ENCODE results near the gene DBP. TPM values are rescaled to one million over a fixed set of nuclear protein-coding genes. Genes with fewer than 3 reads are reported as not detected.

The DBP gene
- total RNA-seq, 1 experiment from 2014 or later: 12.6 TPM

GRCh38 chr19:48676887-48677286 is 39.7 kb upstream of the DBP start:
- no CpG with 5 or more reads among the region's 13 CpGs for WGBS (ENCODE audit: extremely low coverage, insufficient read length, low lambda C conversion rate)
- no peak overlapping the region for H3K4me3 Mint-ChIP-seq
- no peak for DNase-seq

More at GRCh38 chr19:48676887-48677286, 39.7 kb upstream of the DBP start:
- Histone ChIP-seq H3K4me2 (ENCODE audit: insufficient read depth, insufficient read length, low read length) (no peak overlapping the region), H3K18ac (ENCODE audit: insufficient read length, low read depth, low read length) (no peak overlapping the region), H3K56ac (ENCODE audit: insufficient read length, low read depth, low read length) (no peak overlapping the region), H3K23me2 (ENCODE audit: insufficient read length, low read depth, low read length, poor library complexity, severe bottlenecking) (no peaks in the 10 kb centered on the region), H2BK15ac (ENCODE audit: low read depth, low read length) (no peak overlapping the region), H2BK12ac (ENCODE audit: insufficient read length, low read depth, low read length) (no peak overlapping the region), H4K8ac (replicated peaks; ENCODE audit: insufficient read length, low read depth, low read length) (no peak overlapping the region), H3K9me3 (ENCODE audit: control insufficient read depth, low read depth, low read length) (no peaks in the 10 kb centered on the region), H4K91ac (ENCODE audit: insufficient read length, low read depth, low read length) (no peak overlapping the region), H4K5ac (ENCODE audit: insufficient read length, low read depth, low read length) (no peak overlapping the region), H3K4me1 (ENCODE audit: insufficient read depth, low read length) (no peaks in the 10 kb centered on the region; the same call in 1 of the 2 replicates), H2AK5ac (ENCODE audit: insufficient read length, low read length) (no peak overlapping the region), H3K27ac (ENCODE audit: insufficient read length, low read depth, low read length) (no peak overlapping the region), H2AFZ (ENCODE audit: low read length) (no peak overlapping the region), H3K23ac (ENCODE audit: insufficient read length, low read depth, low read length) (no peak overlapping the region), H4K20me1 (ENCODE audit: control insufficient read depth, insufficient read depth, insufficient read length) (no peaks in the 10 kb centered on the region), H3K9ac (ENCODE audit: extremely low read depth, insufficient read length, low read length) (no peak overlapping the region), H2BK5ac (ENCODE audit: insufficient read length, low read length) (no peak overlapping the region), H2BK20ac (ENCODE audit: low read depth, low read length, poor library complexity, severe bottlenecking) (no peak overlapping the region), H2BK120ac (ENCODE audit: low read depth, low read length, poor library complexity, severe bottlenecking) (no peak overlapping the region), H3K4ac (ENCODE audit: low read depth, low read length) (no peak overlapping the region), H3T11ph (ENCODE audit: low read length) (no peak overlapping the region), H3K79me2 (ENCODE audit: insufficient read depth, low read length) (no peaks in the 10 kb centered on the region), H3K79me1 (ENCODE audit: insufficient read depth, low read depth, low read length, poor library complexity, severe bottlenecking) (no peaks in the 10 kb centered on the region), H3K27me3 (ENCODE audit: insufficient read depth, low read length) (no peaks in the 10 kb centered on the region), H3K14ac (ENCODE audit: insufficient read depth, low read length) (no peak overlapping the region)
- H3K27ac Mint-ChIP-seq: no peak overlapping the region; a peak in 1 of 7 replicates
- H3K36me3 Mint-ChIP-seq (ENCODE audit: insufficient read depth in 1 of 3, low read depth in 3 of 3): no peaks in the 10 kb centered on the region
- no peak for TF ChIP-seq CTCF (conservative IDR thresholded peaks at IDR 0.05)
- no peaks in the 10 kb centered on the region for H3K9me3 Mint-ChIP-seq
- H3K27me3 Mint-ChIP-seq (ENCODE audit: low read depth): peaks cover 7% of the 10 kb centered on the region
- H3K4me1 Mint-ChIP-seq: peaks cover 26 to 30% of the 10 kb centered on the region in 2 experiments
